Medulla oblongata (tissue), 1 donor: Measurements from ENCODE around the gene TMEM125.

ENCODE experiments used
- DNase-seq: peaks from one replicate; pipeline ENCODE4 v3.0.0-alpha.2; 2015; ENCODE audit errors: extremely low spot score

Gene TMEM125

DNA sequence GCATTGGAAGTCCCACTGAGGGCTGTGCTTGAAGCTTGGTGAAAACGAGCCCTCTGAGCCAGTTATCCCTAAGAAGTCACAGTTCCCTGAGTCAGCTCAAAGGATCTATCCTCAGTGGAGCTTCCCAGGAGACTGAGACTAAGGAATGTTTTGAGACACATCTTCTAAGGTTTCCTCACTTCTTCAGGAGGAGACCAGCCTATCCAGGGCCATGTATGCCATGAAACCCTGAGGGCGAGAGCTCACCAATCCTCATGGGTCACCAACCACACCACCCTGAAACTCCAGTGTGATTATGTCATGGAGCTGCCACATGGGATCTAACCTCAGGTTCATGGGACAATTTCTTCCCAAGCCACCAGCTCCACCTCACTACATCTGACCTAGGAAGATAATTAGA, 23.4 kb downstream of the TMEM125 start:
- no peak for DNase-seq

DNA sequence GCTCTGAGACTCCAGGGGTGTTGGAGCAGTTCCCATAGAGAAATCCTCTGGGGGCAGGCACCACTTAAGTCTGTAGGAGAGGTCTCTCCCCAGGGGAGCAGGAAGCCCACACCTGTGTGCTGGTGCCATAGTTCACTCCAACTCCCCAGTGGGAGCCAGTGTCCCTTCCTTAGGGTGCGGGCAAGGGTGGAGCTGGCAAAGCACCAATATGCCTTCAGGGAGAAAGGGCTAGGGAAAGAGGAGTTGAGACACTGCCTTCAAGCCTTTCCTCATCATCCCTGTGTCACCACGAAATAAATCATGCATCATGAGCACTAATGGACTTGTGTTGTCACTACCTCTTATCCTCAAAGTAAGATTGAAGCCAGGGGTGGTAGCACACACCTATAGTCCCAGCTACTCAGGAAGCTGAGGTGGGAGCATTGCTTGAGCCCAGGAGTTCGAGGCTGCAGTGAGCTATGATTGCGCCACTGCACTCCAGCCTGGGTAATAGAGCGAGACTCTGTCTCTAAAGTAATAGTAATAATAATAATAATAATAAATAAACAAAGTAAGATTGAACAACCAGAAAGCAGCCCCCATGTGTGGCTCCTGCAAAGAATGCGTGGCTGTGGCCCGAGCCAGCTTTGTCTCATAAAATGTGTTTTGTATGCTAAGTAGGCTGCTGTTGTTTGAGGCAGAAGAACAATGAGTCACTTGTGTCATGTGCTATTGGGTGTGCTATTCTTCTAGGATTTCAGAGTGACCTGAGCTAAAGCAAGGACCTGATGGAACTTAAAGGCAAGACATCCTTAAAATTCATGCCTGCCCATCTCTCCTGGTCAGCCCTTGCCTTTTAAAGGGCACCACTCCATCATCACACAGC, 24.3 kb downstream of the TMEM125 start:
- DNase-seq, result peak; percentile 93

DNA sequence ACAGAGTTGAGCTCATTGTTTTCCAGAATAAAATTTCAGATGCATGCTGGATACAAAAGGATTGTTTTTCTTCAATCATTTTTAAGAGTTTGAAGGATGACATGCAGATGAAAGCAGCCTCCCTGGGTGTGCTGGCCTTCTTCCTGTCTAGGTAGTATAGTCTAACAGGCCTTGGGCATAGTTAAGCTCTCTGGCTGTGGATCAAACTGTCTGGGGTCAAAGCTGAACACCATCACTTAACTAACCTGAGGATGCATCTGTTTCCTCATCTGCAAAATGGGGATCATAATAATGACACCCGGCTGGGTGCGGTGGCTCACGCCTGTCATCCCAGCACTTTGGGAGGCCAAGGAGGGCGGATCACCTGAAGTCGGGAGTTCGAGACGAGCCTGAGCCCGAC, 25.0 kb downstream of the TMEM125 start:
- DNase-seq, result no peak

DNA sequence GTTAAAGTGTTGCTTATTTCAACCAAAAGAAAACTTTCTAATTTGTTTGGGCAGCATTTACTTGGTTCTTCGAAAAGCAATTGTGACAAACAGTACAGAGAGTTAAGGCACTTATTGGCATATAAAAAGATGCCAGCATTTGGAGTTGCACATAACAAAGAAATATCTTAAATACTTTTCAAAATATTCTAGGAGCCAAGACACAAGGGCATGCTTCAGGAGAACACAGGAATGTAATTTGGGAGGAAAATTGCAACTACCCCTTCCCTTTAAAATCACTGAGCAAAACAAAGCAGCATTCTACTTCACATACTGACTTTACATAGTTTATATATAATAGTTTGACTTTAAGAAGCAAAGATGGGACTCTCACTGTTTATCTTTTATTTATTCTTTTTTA, 26.4 kb downstream of the TMEM125 start:
- no peak for DNase-seq

DNA sequence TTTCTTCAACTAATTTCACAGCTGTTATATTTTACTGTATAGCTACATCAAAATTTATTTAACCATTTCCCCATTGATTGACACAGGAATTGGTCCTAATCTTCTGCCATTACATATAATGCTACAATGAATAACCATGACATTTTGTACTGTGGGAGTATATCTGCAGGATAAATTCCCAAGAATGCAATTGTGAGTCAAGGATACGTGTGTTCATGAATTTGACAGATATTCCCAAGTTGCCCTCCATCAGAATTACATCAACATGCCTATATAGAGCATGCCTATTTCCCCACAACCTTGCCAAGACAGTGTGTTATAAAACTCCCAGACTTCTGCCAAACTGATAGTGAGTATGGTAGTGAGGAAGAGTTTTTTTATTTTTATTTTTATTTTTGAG, 28.3 kb downstream of the TMEM125 start:
- no peak for DNase-seq

DNA sequence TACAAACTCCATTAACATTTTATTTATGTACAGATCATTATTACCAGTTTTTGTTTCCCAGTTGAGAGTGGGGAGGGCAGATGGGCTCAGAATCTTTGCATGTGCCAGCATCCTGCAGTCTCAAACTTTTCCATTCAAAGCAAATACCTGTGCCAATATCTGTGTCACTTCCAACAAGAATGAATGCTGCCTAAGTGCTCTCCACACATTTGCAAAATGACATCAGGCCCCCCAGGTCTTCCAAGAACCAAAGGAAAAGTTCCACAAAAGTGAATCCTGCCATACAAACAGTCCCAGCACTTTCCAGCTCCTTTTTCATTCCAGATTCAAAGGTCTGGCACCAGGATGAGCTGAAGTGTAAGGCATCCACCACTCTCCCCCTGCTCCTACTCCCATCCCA, 29.3 kb downstream of the TMEM125 start:
- no peak for DNase-seq

DNA sequence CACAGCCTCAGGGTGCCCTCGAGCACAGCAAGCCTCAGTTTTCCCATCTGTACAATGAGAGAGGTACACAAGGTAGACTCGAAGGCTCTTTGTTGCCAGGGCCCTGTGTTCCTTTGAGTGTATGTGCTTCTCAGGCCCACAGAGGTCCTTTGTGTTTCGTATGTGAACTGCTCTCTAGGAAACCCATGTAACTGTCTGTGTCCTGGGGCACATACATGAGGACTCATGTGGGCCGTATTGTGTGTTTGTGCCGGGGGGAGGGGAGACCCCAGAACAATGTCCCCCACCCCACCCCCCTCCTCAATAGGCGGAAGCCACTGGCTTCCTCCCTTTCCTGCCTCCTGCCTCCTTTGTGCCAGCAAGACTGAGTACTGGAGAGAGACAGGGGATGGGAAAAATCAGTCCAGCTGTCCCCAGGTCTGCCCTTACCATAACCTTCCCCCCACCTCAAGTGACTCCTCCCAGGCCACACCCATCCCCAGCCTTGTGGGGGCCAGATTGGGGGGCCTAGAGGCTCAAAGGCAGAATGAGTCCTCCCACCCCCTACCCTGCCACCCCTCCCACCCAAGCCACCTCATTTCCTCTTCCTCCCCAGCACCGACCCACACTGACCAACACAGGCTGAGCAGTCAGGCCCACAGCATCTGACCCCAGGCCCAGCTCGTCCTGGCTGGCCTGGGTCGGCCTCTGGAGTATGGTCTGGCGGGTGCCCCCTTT, 30.8 kb downstream of the TMEM125 start, which contains the start of gene TIE1:
TIE1 (plus strand) TSS at position 605 of the 717 bp plus-strand sequence; CDS start at position 695, 90 bp downstream.
- DNase-seq, result no peak

DNA sequence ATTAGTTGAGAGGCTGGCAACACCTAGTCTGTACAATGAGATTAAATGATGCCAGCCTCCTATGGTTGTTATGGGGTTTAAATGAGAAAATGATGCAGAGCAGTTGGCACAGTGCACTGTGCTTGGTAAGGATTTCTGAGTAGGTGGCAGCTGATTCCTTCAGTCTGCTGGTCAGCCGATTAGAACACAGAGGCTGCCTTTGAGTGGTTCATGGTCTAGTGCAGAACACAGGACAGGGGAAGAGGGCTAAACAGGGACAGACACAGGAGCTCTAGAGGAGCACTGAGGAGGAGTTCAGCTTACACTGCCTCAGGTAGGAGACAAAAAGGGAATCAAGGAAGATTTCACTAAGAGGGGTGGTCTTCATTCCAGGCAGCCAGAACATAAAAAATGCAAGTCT, 32.4 kb downstream of the TMEM125 start:
- peak; percentile 58 for DNase-seq

DNA sequence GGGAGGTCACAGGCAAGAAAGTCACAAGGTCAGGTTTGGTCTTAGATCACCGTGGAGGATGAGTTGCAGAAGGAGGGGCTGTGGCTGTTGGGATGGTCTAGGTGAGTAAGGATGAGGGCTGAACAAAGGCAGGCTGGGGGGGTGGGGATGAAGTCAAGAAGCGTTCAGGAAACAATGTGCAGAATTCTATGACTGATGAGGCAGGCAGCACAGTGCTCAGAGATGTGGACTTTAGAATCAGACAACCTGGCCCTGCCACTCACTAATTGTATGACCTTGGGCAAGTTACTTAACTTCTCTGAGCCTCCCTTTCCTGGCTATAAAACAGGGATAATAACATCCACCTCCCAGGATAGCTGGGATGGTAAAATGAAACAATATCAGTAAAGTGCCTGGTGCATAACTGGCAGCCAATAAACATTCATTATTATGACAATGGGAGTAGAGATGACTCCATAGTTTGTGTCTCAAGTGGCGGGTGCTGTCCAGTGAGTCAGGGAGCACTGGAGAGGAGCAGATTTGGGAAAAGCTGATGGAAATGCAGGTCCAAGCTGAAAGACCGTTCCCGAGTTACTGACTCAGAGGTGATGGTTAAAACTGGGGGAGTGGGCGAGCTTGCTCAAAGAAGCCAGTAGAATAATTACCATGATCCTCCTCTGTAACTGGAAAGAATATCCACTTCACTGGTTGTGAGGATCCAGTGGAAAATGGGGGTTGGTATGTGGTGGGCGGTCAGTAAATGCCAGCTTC, 33.1 kb downstream of the TMEM125 start:
- no peak for DNase-seq

DNA sequence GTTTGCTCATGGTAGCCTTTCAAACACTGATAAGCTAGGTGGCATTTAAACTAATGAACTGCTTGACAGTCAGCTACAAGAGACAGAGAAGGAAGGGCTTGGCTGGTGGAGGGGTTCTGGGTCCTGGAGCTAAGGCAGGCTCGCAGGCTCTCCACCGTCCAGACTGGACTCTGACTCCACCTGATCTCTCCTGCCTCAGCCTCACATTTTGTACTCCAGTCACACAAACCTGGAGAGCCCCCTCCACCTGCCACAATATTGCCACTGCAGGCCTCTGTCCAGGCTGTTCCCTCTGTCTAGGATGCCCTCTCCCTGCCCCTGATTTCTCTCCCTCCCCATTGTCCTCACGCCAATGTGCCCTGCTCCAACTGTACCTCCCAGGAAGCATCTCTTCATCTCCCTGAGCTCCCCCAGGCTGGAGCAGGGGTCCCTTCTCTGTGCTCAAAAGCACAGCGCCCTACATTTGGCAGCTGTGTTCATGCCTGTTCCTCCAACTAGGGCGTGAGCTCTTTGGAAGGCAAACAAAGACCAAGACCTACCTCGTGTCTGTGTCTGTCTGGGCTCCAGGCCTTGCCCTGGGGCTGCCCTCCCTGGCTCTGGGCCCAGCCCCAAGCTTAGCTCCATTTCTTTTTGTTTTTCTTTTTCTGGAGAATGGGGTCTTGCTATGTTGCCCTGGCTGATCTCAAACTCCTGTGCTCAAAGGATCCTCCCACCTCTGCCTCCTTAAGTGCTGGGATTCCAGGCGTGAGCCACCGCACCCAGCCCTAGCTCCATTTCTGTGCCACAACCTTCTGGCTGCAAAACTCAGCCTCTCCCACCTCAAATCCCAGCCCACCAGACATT, 33.9 kb downstream of the TMEM125 start:
- DNase-seq, result no peak

DNA sequence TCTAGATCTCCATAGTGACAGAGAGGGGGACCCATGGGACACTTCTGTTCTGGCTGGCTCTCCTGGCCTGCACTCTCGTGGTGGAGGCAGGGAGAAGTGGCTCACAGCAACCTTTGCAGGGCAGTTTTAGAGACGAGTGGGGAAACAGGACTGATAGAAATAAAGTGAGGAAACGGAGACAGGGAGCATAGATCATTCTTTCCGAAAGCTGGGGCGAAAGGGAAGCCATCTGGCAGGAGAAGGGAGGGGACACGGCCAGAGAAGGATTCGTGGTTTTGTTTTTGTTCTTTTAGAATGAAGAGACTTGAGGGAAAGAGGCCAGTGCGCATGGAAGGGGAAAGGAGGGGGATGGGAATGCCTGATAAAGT, 34.5 kb downstream of the TMEM125 start:
- DNase-seq, result no peak

DNA sequence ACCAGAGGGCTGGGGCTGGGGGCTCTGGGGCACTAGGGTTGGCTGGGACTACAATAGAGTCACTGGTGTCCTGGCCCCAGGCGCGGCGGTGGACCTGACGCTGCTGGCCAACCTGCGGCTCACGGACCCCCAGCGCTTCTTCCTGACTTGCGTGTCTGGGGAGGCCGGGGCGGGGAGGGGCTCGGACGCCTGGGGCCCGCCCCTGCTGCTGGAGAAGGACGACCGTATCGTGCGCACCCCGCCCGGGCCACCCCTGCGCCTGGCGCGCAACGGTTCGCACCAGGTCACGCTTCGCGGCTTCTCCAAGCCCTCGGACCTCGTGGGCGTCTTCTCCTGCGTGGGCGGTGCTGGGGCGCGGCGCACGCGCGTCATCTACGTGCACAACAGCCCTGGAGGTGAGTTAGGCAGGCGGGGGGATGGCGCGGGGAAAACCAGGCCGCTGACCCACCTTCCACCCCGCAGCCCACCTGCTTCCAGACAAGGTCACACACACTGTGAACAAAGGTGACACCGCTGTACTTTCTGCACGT, 35.1 kb downstream of the TMEM125 start:
- DNase-seq, result no peak

DNA sequence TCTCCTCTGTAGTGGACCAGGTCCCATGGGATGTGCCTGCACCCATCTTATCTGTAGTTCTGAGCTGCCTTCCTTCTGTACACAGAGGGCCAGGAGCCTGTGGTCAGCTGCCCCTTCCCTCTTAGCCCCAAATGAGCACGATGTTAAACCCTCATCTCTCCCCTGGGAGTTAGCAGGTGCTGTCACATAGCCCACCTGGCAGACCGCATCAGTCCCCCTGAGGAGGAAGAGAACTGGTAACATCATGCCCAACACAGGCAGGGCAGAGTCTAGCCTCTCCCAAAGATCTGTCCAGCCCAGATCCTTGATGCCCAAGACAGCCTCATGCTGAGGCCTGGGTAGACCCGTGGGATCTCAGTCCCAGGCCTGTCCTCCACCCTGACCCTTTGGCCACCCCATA, 35.7 kb downstream of the TMEM125 start:
- no peak for DNase-seq

DNA sequence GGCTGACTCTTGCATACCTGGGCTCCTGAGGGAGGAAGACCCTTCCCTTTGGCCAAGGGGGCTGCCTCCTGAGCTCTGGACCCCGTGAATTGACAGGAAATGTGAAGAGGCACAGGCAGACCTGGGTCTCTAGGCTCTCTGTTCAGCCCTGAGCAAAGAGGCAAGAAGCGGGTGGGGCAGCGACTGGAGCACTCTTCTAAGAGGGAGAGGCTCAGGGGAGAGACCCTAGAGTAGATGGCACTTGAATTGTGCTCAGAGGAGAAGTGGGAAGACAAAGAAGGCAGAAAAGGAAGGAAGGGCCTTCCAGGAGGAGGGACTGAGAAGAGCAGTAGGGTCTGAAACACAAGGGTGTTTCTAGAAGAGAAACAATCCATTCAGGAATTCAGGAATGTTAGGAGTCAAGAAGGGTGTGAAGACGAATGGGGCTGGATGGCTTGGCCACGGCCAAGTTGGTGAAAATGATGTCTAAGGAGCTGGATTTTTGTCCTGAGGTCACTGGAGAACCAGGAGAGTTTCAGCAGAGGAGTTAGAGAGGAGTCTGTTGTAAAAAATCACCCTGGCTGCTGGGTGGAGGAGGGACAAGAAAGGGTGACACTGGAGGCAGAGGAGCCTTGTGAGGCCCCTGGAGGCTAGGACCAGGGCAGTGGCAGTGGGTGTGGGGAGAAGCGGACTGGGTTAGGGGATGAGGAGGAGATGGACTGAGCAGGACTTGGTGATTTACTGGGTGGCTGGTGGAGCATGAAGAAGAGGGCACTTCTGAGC, 36.3 kb downstream of the TMEM125 start:
- no peak for DNase-seq

DNA sequence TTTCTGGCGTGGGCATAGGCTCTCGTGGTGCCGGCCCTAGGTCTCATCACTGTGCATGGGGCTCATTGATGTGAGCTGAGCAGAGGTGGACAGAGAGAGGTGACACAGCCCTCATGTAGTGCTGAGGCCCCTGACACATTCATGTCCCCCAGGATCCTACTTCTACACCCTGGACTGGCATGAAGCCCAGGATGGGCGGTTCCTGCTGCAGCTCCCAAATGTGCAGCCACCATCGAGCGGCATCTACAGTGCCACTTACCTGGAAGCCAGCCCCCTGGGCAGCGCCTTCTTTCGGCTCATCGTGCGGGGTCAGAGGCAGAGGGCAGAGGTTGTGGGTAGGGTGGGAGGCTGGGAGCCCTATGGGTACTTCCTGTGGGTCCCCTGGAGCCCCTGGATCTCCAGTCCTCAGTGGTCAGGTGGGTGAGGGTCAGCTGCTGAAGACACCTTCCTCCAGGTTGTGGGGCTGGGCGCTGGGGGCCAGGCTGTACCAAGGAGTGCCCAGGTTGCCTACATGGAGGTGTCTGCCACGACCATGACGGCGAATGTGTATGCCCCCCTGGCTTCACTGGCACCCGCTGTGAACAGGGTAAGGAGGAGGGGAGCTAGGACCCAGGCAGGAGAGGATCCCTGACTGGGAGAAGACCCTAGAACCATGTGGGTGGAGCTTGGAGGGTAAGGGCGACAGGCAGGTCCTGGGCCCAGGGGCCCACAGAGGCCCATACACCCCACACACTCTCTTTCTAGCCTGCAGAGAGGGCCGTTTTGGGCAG, 37.1 kb downstream of the TMEM125 start:
- DNase-seq, result no peak

DNA sequence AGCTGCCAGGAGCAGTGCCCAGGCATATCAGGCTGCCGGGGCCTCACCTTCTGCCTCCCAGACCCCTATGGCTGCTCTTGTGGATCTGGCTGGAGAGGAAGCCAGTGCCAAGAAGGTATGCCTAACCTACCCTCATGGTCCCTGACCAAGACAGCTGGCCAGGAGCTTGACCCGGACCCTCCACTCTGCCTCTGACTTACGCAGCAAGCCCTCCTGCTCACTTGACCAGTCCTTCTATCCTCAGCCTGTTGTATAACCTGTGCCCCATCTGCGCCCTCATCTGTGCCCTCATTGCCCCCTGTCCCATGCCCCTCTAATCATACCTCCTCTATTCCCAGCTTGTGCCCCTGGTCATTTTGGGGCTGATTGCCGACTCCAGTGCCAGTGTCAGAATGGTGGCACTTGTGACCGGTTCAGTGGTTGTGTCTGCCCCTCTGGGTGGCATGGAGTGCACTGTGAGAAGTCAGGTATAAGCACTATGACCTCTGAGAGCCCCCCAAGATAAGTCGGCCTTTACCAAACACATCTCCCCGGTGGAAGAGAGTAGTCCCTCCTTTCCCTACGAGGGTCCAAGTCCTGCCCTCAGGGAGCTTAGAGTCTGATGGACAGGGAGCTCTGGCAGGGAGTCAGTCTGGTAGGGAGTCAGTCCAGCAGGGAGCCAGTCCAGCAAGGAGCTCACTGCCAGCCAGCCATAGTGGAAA, 37.8 kb downstream of the TMEM125 start:
- DNase-seq, result no peak

DNA sequence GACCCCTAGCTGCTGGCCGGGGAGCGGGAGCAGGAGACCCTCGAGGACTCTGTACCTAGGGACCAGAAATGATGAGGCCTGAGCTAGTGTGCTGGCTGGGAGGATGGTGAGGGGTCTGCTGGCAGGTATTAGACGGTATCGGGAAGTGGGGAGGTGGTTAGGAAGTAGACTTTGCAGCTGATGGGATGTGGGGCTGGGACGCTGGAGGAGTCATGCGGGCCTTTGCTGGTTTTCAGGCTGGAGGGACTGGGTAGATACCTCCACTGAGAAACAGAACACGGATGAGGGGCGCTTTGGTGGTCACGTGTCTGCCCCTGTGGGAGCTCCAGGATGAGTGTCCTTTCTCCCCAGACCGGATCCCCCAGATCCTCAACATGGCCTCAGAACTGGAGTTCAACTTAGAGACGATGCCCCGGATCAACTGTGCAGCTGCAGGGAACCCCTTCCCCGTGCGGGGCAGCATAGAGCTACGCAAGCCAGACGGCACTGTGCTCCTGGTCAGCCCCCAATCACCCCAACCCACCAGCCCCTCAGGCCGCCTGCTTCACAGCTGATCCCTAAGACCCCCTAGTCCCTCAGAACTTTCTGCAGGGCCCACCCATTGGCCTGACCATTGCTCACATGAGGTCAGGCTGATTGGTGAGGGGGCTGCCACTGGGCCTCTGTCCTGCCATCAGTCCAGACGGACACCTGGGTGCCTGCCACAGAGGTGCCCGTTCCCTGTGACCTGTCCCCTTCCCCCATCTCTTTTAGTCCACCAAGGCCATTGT, 39.0 kb downstream of the TMEM125 start:
- no peak for DNase-seq

DNA sequence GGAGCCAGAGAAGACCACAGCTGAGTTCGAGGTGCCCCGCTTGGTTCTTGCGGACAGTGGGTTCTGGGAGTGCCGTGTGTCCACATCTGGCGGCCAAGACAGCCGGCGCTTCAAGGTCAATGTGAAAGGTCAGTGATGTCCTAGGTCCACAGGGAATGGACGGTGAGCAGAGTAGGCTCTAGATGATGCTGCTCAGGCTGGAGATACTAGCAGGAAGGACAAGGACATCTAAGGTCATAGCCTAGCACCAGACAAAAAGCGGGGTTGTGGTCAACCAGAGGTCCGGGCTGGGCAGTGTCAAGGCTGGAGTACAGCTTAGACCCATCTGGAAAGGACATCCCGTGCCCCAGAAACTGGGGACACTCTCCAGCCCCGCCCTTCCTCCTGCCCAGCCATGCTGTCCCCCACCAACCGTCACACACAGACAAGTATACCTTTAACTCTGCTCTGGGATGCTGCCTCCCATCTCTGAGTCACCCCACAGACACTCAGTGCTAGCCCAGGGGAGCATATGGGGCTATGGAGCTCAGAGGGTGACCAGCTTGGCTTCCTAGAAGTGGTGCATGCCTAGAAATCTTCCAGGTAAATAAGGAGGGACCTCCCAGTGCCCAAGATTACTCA, 39.7 kb downstream of the TMEM125 start:
- no peak for DNase-seq
